Right ventricle myocardium inferior (tissue), 1 donor: ENCODE results near the gene RNPEPL1. TPM values are rescaled to one million over a fixed set of nuclear protein-coding genes. Genes with fewer than 3 reads are reported as not detected.
A peak's percentile ranks its signal among the peaks of the same experiment; 100 is the strongest.

Source experiments
- ATAC-seq: fragments of 200-7000 bp; cut with Tn5 transposase; one replicate; pipeline ENCODE4 v1.9.1; 2020; ENCODE audit warnings: mild to moderate bottlenecking, moderate library complexity
- DNase-seq: peaks from one replicate; pipeline ENCODE4 v3.0.0; 2021; ENCODE audit errors: missing footprints
- intact Hi-C: fragments of 100-400 bp; cut with DNase I; formaldehyde crosslinking; loops from one replicate; pipeline ENCODE4 v1.11.0; 2022
- total RNA-seq: library from RNA; stranded (reverse); fragmentation: NEBNext Ultra II Directional; extraction: Animal tissue kit (Norgen Biotek cat#: 25700); gene quantifications from one replicate; pipeline ENCODE4 v1.2.1, GENCODE V29; 2021
- donor health status: DM: no; HTN: yes; CAD: no; lungs with severe emphysema.

Gene RNPEPL1
- total RNA-seq, 1 donor from 2014 or later, result 98.4 TPM

- peak; percentile 44 for DNase-seq
- intact Hi-C loops, result loop anchor here (1.0 kb wide), 1 partner anchor 32 kb away; no protein-coding TSS in a partner anchor
- no peak for ATAC-seq
Measured at GRCh38 chr2:240572141-240573031, 4.1 kb downstream of the RNPEPL1 start.

GRCh38 chr2:240573071-240573515 lies 4.8 kb downstream of the RNPEPL1 start:
- ATAC-seq (no peak), DNase-seq (peak; percentile 45)
- intact Hi-C loops, result no loop called here

GRCh38 chr2:240573516-240574385 lies 5.5 kb downstream of the RNPEPL1 start:
- DNase-seq, result peak; percentile 51
- no peak for ATAC-seq
- intact Hi-C loops, result no loop called here

- ATAC-seq, result no peak
- intact Hi-C loops, result no loop called here
- peak; percentile 70 for DNase-seq
Measured at GRCh38 chr2:240574386-240575100, 6.3 kb downstream of the RNPEPL1 start.

- ATAC-seq (no peak), DNase-seq (peak; percentile 50)
- intact Hi-C loops, result no loop called here
Measured at GRCh38 chr2:240575101-240575965, 7.0 kb downstream of the RNPEPL1 start.

GRCh38 chr2:240576036-240576435 lies 7.8 kb downstream of the RNPEPL1 start:
- no peak for ATAC-seq
- DNase-seq, result no peak
- intact Hi-C loops, result no loop called here

GRCh38 chr2:240576436-240577205 lies 8.3 kb downstream of the RNPEPL1 start:
- intact Hi-C loops, result no loop called here
- ATAC-seq (no peak), DNase-seq (peak; percentile 55)

GRCh38 chr2:240577281-240578109 lies 9.2 kb downstream of the RNPEPL1 start:
- ATAC-seq (no peak), DNase-seq (no peak)
- intact Hi-C loops, result no loop called here

GRCh38 chr2:240578110-240578450 lies 9.8 kb downstream of the RNPEPL1 start:
- DNase-seq (peak; percentile 63), ATAC-seq (peak; percentile 8)
- intact Hi-C loops, result no loop called here

- DNase-seq (peak; percentile 22), ATAC-seq (no peak)
- intact Hi-C loops, result no loop called here
Measured at GRCh38 chr2:240578488-240578887, 10.2 kb downstream of the RNPEPL1 start.

- DNase-seq (peak; percentile 51), ATAC-seq (no peak)
- intact Hi-C loops, result no loop called here
Measured at GRCh38 chr2:240579071-240579762, 10.9 kb downstream of the RNPEPL1 start.

GRCh38 chr2:240579771-240580614 lies 11.7 kb downstream of the RNPEPL1 start:
- peak; percentile 77 for DNase-seq
- intact Hi-C loops, result no loop called here

GRCh38 chr2:240581811-240582210 lies 13.5 kb downstream of the RNPEPL1 start:
- intact Hi-C loops, result no loop called here
- DNase-seq (no peak), ATAC-seq (no peak)

More at GRCh38 chr2:240579771-240580614, 11.7 kb downstream of the RNPEPL1 start:
- peak; percentile 76 for ATAC-seq

GRCh38 chr2:240582781-240583180 lies 14.5 kb downstream of the RNPEPL1 start:
- DNase-seq, result no peak
- intact Hi-C loops, result no loop called here
- ATAC-seq, result no peak

- DNase-seq (no peak), ATAC-seq (no peak)
- intact Hi-C loops, result no loop called here
Measured at GRCh38 chr2:240583774-240584173, 15.5 kb downstream of the RNPEPL1 start.
